ENCODE results near the gene IDH1. TPM values are rescaled to one million over a fixed set of nuclear protein-coding genes. Genes with fewer than 3 reads are reported as not detected.
A peak's percentile ranks its signal among the peaks of the same experiment; 100 is the strongest.

The IDH1 gene
- total and polyA plus RNA-seq, 2 of the 13 experiments (the other 11 are each of a cell fraction or from before 2014, with no cell fraction given), result 312 to 1,077 TPM

DNA sequence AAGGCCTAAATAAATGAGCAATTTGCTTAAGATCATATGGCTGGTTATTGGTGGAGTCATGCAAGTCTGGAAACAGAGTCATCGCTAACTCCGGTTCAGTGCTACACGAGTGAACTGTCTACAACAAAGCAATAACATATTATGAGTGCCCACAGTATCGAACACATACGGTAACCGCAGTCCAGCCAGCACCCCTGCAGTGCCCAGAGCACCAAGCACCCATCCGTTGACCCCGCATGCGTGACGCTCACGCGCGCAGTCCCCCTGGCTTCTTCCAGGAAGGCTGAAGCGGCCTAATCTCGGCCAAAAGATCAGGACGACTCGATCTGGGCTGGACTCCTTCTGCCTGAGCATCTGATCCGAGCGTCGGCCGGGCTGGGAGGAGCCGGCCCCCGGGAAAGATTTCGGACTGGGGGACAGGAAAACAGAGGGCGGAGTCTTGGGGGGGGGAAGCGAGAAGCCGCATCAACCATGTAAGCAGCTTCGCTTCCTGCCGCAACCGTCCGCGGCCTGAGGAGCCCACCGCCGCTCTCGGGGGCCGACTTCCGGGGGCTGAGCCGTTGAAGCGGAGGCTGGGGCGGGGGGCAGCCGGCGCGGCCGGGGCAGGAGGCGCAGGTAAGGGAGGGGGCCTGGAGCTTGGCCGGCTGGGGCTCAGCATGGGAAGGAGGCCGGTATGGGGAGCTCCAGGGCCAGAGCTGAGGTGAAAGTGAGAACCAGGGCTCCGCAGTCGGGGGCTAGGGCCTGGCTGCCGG is 11.1 kb upstream of the IDH1 start, which contains the start of gene PIKFYVE (continued):
- no peak for TF ChIP-seq FOXA1 (IDR thresholded peaks at IDR 0.05)
- TF ChIP-seq FOXA1 (CRISPR knock-in tag; IDR thresholded peaks at IDR 0.05), result no peak; the same call in 1 of the 2 replicates
- TF ChIP-seq, protein P1, sequence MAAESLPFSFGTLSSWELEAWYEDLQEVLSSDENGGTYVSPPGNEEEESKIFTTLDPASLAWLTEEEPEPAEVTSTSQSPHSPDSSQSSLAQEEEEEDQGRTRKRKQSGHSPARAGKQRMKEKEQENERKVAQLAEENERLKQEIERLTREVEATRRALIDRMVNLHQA (CRISPR knock-in tag; IDR thresholded peaks at IDR 0.05), result no peak
- TF ChIP-seq FIP1L1 (IDR thresholded peaks at IDR 0.05; ENCODE audit: borderline replicate concordance, insufficient read depth, low read depth, low read length), result no peak
- TF ChIP-seq, protein P2, sequence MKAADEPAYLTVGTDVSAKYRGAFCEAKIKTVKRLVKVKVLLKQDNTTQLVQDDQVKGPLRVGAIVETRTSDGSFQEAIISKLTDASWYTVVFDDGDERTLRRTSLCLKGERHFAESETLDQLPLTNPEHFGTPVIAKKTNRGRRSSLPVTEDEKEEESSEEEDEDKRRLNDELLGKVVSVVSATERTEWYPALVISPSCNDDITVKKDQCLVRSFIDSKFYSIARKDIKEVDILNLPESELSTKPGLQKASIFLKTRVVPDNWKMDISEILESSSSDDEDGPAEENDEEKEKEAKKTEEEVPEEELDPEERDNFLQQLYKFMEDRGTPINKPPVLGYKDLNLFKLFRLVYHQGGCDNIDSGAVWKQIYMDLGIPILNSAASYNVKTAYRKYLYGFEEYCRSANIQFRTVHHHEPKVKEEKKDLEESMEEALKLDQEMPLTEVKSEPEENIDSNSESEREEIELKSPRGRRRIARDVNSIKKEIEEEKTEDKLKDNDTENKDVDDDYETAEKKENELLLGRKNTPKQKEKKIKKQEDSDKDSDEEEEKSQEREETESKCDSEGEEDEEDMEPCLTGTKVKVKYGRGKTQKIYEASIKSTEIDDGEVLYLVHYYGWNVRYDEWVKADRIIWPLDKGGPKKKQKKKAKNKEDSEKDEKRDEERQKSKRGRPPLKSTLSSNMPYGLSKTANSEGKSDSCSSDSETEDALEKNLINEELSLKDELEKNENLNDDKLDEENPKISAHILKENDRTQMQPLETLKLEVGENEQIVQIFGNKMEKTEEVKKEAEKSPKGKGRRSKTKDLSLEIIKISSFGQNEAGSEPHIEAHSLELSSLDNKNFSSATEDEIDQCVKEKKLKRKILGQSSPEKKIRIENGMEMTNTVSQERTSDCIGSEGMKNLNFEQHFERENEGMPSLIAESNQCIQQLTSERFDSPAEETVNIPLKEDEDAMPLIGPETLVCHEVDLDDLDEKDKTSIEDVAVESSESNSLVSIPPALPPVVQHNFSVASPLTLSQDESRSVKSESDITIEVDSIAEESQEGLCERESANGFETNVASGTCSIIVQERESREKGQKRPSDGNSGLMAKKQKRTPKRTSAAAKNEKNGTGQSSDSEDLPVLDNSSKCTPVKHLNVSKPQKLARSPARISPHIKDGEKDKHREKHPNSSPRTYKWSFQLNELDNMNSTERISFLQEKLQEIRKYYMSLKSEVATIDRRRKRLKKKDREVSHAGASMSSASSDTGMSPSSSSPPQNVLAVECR (CRISPR knock-in tag; IDR thresholded peaks at IDR 0.05; ENCODE audit: borderline replicate concordance), result peak; percentile 93
- no peak for TF ChIP-seq PAX8 (CRISPR knock-in tag; IDR thresholded peaks at IDR 0.05; ENCODE audit: borderline replicate concordance)
- no peak; the same call in none of the 2 replicates for TF ChIP-seq ZNF747 (CRISPR knock-in tag; IDR thresholded peaks at IDR 0.05; ENCODE audit: borderline replicate concordance)
- TF ChIP-seq NFYB (CRISPR knock-in tag; IDR thresholded peaks at IDR 0.05), result peak; percentile 77
- TF ChIP-seq RAD21 (CRISPR knock-in tag; IDR thresholded peaks at IDR 0.05), result 0 out of 2 replicates have a peak, but pooled peaks have one; percentile 12
- no peak for TF ChIP-seq ZFAT (CRISPR knock-in tag; conservative IDR thresholded peaks at IDR 0.05)
- TF ChIP-seq GPN1 (CRISPR knock-in tag; IDR thresholded peaks at IDR 0.05; ENCODE audit: borderline replicate concordance), result no peak
- TF ChIP-seq ZNF446 (CRISPR knock-in tag; IDR thresholded peaks at IDR 0.05), result no peak
- peak; percentile 76; the same call in 1 of the 2 replicates for TF ChIP-seq DMAP1 (CRISPR knock-in tag; IDR thresholded peaks at IDR 0.05)
- TF ChIP-seq ZNF674 (CRISPR knock-in tag; IDR thresholded peaks at IDR 0.05; ENCODE audit: low read depth), result 0 out of 2 replicates have a peak, but pooled peaks have one; percentile 26
- TF ChIP-seq, protein P3, sequence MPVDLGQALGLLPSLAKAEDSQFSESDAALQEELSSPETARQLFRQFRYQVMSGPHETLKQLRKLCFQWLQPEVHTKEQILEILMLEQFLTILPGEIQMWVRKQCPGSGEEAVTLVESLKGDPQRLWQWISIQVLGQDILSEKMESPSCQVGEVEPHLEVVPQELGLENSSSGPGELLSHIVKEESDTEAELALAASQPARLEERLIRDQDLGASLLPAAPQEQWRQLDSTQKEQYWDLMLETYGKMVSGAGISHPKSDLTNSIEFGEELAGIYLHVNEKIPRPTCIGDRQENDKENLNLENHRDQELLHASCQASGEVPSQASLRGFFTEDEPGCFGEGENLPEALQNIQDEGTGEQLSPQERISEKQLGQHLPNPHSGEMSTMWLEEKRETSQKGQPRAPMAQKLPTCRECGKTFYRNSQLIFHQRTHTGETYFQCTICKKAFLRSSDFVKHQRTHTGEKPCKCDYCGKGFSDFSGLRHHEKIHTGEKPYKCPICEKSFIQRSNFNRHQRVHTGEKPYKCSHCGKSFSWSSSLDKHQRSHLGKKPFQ (CRISPR knock-in tag; IDR thresholded peaks at IDR 0.05; ENCODE audit: insufficient replicate concordance), result peak; percentile 92
